Measurements from ENCODE around the gene METTL25B. TPM values are rescaled to one million over a fixed set of nuclear protein-coding genes. Genes with fewer than 3 reads are reported as not detected.

METTL25B gene
- total and polyA plus RNA-seq, 9 donors = 18.1 to 39.6 (median 33.2) TPM

DNA sequence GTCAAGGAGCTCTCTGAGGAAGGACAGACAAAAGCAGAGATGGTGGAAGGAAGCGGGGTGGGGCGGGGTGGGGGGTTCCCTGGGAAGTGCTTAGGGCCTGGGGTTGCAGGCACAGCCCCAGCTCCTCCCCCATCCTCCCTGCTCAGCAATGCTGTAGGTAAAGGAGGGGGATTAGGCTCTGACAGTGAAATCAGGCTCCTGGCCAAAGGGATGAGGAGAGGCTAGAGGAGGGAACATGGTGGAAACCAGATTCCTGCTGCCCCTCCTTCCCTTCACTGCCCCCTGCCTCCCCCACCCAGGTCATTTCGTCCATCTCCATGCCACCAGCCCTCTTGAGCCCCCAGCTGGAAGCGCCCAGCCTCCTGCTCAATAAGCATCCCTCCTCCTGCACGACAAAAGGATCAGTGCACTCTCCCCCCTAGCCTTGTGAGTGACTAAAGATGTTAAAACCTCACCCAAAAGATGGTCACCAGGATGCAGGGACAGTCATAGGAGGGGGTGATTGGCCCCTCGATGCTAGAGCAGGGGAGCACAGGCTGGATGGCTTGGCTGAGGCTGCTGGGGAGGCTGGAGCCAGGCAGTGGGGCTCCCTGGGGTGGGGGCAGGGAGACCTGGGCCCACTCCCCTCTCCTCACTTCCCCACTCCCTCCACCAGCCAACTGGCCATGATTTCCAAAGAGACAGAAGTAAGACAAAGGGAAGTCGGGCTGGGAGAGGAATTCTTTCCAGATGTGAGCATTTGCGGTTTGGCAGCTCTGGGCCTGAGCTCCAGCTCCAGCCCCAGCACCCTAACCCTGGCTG is 20.7 kb upstream of the METTL25B start:
- Histone ChIP-seq H3K27me3 (no peaks in the 10 kb centered on the region), H3K4me1 (ENCODE audit: insufficient read depth) (peaks cover 14% of the 10 kb centered on the region), H3K4me3 (no peak overlapping the region), H3K9me3 (no peaks in the 10 kb centered on the region), H3K36me3 (no peaks in the 10 kb centered on the region), H3K27ac (peak overlapping the region in 1 of 2 donors; percentile 81)
- no peak for DNase-seq
- 37 to 44% (median 40%) methylated on average over 8 of the region's 8 CpGs for WGBS, 3 donors
- TF ChIP-seq EP300 (IDR thresholded peaks at IDR 0.05) (no peak), POLR2A (IDR thresholded peaks at IDR 0.05) (no peak)
- TF ChIP-seq, protein P1, sequence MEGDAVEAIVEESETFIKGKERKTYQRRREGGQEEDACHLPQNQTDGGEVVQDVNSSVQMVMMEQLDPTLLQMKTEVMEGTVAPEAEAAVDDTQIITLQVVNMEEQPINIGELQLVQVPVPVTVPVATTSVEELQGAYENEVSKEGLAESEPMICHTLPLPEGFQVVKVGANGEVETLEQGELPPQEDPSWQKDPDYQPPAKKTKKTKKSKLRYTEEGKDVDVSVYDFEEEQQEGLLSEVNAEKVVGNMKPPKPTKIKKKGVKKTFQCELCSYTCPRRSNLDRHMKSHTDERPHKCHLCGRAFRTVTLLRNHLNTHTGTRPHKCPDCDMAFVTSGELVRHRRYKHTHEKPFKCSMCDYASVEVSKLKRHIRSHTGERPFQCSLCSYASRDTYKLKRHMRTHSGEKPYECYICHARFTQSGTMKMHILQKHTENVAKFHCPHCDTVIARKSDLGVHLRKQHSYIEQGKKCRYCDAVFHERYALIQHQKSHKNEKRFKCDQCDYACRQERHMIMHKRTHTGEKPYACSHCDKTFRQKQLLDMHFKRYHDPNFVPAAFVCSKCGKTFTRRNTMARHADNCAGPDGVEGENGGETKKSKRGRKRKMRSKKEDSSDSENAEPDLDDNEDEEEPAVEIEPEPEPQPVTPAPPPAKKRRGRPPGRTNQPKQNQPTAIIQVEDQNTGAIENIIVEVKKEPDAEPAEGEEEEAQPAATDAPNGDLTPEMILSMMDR (IDR thresholded peaks at IDR 0.05) = no peak
- intact Hi-C loops (cut with DNase I) = loop anchor here in 1 of 4 donors (10.0 kb wide), 1 partner anchor 177 kb away; no protein-coding TSS in a partner anchor

DNA sequence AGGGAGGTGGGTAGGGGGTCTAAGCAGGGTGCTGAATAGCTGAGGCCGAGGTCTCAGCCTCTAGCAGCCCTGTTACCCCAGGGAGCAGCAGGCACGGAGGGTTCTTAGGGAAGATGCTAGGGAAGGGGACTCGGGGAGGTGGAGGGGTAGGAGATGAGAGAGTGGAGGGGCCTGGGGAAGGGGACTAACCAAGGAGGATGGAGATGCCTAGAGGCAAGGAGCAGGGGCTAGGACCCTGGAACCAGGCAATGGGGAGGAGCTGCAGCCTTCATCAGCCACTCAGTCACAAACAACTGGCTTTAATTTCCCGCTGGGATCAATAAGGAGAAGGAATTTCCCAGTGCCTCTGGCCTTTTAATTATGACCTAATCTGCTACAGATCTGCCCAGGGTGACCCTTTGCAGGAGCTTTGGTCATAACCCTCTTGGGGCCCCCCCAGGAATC is 20.0 kb upstream of the METTL25B start:
- intact Hi-C loops (cut with DNase I) = loop anchor here in 1 of 4 donors (10.0 kb wide), 1 partner anchor 177 kb away; no protein-coding TSS in a partner anchor
- H3K9me3 ChIP-seq = no peaks in the 10 kb centered on the region
- H3K27ac ChIP-seq = peak overlapping the region in 1 of 2 donors; percentile 81
- no peaks in the 10 kb centered on the region for H3K27me3 ChIP-seq
- no peak for DNase-seq
- WGBS, 3 donors = 47 to 58% (median 55%) methylated on average over 4 of the region's 4 CpGs
- no peak overlapping the region for H3K4me3 ChIP-seq
- H3K4me1 ChIP-seq (ENCODE audit: insufficient read depth) = peaks cover 14% of the 10 kb centered on the region
- TF ChIP-seq, protein P1 (IDR thresholded peaks at IDR 0.05) = no peak
- no peak for TF ChIP-seq EP300 (IDR thresholded peaks at IDR 0.05)
- no peak for TF ChIP-seq POLR2A (IDR thresholded peaks at IDR 0.05)
- no peaks in the 10 kb centered on the region for H3K36me3 ChIP-seq

DNA sequence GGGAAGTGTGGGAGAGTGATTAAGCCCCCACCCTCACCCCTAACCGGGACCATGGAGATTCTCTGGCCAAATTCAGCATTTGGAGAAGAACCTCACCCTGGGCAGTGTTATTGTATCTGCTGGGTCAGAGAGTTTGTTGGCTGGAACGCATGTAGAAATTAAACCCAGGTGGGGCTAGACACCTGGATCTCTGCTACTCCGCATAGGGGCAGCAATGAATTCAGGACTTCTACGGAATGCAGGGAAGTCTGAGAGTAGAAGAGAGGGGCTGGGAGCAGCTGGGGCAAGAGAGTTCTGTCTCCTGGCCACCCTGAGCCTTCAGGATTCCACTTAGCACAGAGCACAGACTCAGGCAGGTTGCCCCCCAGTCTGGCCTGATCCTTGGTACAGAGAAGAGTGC is 19.2 kb upstream of the METTL25B start:
- Histone ChIP-seq H3K27ac (no peak overlapping the region), H3K4me3 (no peak overlapping the region), H3K4me1 (ENCODE audit: insufficient read depth) (peaks cover 14% of the 10 kb centered on the region), H3K9me3 (no peaks in the 10 kb centered on the region), H3K36me3 (no peaks in the 10 kb centered on the region), H3K27me3 (no peaks in the 10 kb centered on the region)
- intact Hi-C loops (cut with DNase I) = loop anchor here in 1 of 4 donors (10.0 kb wide), 1 partner anchor 176 kb away; no protein-coding TSS in a partner anchor
- 63 to 67% (median 64%) methylated on average over 4 of the region's 4 CpGs for WGBS, 3 donors
- TF ChIP-seq, protein P1 (IDR thresholded peaks at IDR 0.05) = no peak
- TF ChIP-seq POLR2A (IDR thresholded peaks at IDR 0.05) (no peak), EP300 (IDR thresholded peaks at IDR 0.05) (no peak)
- DNase-seq = no peak

DNA sequence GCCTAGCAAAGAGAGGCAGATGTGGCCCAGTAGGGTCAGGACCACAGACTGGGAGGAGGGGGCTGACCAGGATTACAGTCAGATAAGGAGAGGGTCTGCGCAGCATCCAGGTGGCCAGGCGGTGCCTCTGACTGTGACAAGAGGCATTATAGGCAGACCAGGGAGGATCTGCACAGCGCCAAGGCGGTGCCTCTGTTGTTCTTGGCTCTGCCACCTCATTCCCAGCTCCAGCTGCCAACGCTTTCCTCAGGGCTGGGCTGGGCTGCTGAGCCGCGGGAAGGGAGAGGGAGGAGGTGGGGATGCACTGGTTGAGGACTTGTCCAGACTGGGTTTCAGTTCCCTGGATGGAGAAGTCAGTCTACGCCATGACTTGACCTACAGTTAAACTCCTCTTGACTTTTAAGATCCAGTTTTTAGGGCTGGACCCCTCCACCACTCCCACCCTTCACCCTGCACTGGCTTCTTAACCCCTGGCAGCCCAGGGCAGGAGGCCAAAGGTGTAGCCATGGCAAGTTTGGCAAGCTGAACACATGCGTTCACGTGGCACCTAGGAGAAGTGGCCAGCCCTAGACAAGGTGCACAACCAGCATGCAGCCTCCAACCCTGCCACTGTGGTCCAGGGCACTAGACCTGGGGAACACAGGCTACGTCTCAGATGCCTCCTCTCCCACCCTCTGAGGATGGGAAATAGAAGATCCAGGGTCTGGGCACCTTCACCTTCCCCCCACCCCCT is 18.3 kb upstream of the METTL25B start:
- TF ChIP-seq, protein P1 (IDR thresholded peaks at IDR 0.05) = no peak
- TF ChIP-seq POLR2A (IDR thresholded peaks at IDR 0.05) = no peak
- no peak for TF ChIP-seq EP300 (IDR thresholded peaks at IDR 0.05)
- H3K4me1 ChIP-seq (ENCODE audit: insufficient read depth) = peaks cover 14% of the 10 kb centered on the region
- H3K27me3 ChIP-seq = no peaks in the 10 kb centered on the region
- intact Hi-C loops (cut with DNase I) = loop anchor here in 1 of 4 donors (10.0 kb wide), 1 partner anchor 175 kb away; no protein-coding TSS in a partner anchor
- no peaks in the 10 kb centered on the region for H3K9me3 ChIP-seq
- no peak overlapping the region for H3K4me3 ChIP-seq
- WGBS, 3 donors = 36 to 47% (median 41%) methylated on average over 11 of the region's 11 CpGs
- no peaks in the 10 kb centered on the region for H3K36me3 ChIP-seq
- no peak for DNase-seq
- no peak overlapping the region for H3K27ac ChIP-seq
